ENCODE measurements around the gene CDC40. TPM values are rescaled to one million over a fixed set of nuclear protein-coding genes. Genes with fewer than 3 reads are reported as not detected.

Gene CDC40
- total RNA-seq, 1 donor from 2014 or later, result 10.5 TPM

- FAIRE-seq (no peak), DNase-seq (ENCODE audit: low read depth) (no peak)
- Histone ChIP-seq H3K36me3 (ENCODE audit: control insufficient read depth, insufficient read depth, low read length) (no peaks in the 10 kb centered on the region), H3K27me3 (ENCODE audit: control insufficient read depth, insufficient read depth, low read length) (no peaks in the 10 kb centered on the region), H3K4me3 (ENCODE audit: low read depth, low read length) (no peak overlapping the region)
- no peak for TF ChIP-seq CTCF (IDR thresholded peaks at IDR 0.05; ENCODE audit: insufficient read depth, low read length, severe bottlenecking)
Observed at GRCh38 chr6:110191477-110191876, 11.2 kb downstream of the CDC40 start.

DNA sequence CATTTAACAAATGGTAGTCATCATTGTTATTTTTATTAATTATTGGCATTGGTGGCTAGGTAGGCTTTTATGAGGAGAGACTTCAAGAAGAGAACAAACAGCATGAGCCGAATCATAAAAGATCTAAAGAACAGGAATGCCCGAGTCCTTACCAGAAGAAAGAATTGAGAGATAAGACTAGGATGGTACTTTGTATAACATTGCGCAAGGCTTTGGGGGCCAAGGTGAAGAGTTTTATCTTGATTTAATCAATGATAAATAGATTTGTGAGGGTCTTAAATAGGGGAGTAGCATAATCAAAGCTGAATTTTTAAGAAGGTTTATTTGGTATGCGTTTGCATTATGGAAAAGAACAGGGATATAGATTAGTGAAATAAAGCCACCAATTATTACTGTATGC lies 15.4 kb downstream of the CDC40 start:
- Histone ChIP-seq H3K27me3 (ENCODE audit: control insufficient read depth, insufficient read depth, low read length) (no peaks in the 10 kb centered on the region), H3K4me3 (ENCODE audit: low read depth, low read length) (no peak overlapping the region), H3K36me3 (ENCODE audit: control insufficient read depth, insufficient read depth, low read length) (no peaks in the 10 kb centered on the region)
- FAIRE-seq, result no peak
- TF ChIP-seq CTCF (IDR thresholded peaks at IDR 0.05; ENCODE audit: insufficient read depth, low read length, severe bottlenecking), result no peak
- DNase-seq (ENCODE audit: low read depth), result no peak

DNA sequence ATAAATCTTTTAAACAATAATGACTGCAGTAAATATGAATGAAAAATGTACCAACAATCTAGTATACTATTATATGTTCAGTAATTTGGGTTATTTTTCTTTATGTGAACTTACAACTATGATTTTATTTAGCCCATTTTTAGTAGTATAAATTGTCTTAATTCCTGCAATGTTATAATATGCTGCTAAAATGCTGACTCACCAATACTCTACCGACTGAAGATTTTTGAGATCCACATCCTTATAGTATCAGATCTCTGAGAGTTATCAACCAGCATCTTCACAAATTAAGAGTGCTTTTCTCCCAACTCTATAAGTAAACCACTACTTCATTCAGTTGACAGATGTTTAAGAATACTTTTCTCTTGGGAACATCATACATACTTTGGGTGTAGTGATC lies 16.6 kb downstream of the CDC40 start:
- Histone ChIP-seq H3K36me3 (ENCODE audit: control insufficient read depth, insufficient read depth, low read length) (no peaks in the 10 kb centered on the region), H3K4me3 (ENCODE audit: low read depth, low read length) (no peak overlapping the region), H3K27me3 (ENCODE audit: control insufficient read depth, insufficient read depth, low read length) (no peaks in the 10 kb centered on the region)
- DNase-seq (ENCODE audit: low read depth) (no peak), FAIRE-seq (no peak)
- TF ChIP-seq CTCF (IDR thresholded peaks at IDR 0.05; ENCODE audit: insufficient read depth, low read length, severe bottlenecking), result no peak

GRCh38 chr6:110198561-110198960 lies 18.3 kb downstream of the CDC40 start:
- TF ChIP-seq CTCF (IDR thresholded peaks at IDR 0.05; ENCODE audit: insufficient read depth, low read length, severe bottlenecking), result no peak
- no peak for FAIRE-seq

GRCh38 chr6:110201151-110201884 lies 21.1 kb downstream of the CDC40 start:
- Histone ChIP-seq H3K4me3 (ENCODE audit: low read depth, low read length) (no peak overlapping the region), H3K27me3 (ENCODE audit: control insufficient read depth, insufficient read depth, low read length) (no peaks in the 10 kb centered on the region), H3K36me3 (ENCODE audit: control insufficient read depth, insufficient read depth, low read length) (no peaks in the 10 kb centered on the region)
- TF ChIP-seq CTCF (IDR thresholded peaks at IDR 0.05; ENCODE audit: insufficient read depth, low read length, severe bottlenecking), result no peak
- DNase-seq (ENCODE audit: low read depth) (no peak), FAIRE-seq (no peak)

More at GRCh38 chr6:110198561-110198960, 18.3 kb downstream of the CDC40 start:
- H3K27me3 ChIP-seq (ENCODE audit: control insufficient read depth, insufficient read depth, low read length), result no peaks in the 10 kb centered on the region
- H3K4me3 ChIP-seq (ENCODE audit: low read depth, low read length), result no peak overlapping the region
- DNase-seq (ENCODE audit: low read depth), result no peak
- H3K36me3 ChIP-seq (ENCODE audit: control insufficient read depth, insufficient read depth, low read length), result no peaks in the 10 kb centered on the region

- Histone ChIP-seq H3K4me3 (ENCODE audit: low read depth, low read length) (no peak overlapping the region), H3K27me3 (ENCODE audit: control insufficient read depth, insufficient read depth, low read length) (no peaks in the 10 kb centered on the region), H3K36me3 (ENCODE audit: control insufficient read depth, insufficient read depth, low read length) (peaks cover 4% of the 10 kb centered on the region)
- no peak for FAIRE-seq
- no peak for DNase-seq (ENCODE audit: low read depth)
- TF ChIP-seq CTCF (IDR thresholded peaks at IDR 0.05; ENCODE audit: insufficient read depth, low read length, severe bottlenecking), result no peak
Observed at GRCh38 chr6:110207652-110208051, 27.4 kb downstream of the CDC40 start.

Measured in bronchial epithelial cell (primary cell).